Hepatocyte (in vitro differentiated cells): ENCODE measurements around the gene ZNF689. TPM values are rescaled to one million over a fixed set of nuclear protein-coding genes. Genes with fewer than 3 reads are reported as not detected.

Source experiments
- DNase-seq: peaks from one replicate; pipeline ENCODE4 v3.0.0-alpha.2; 2016; ENCODE audit warnings: low spot score
- H2AFZ ChIP-seq: fragments of 200-600 bp; sonication (generic); 2 replicates; pipeline ENCODE4 v1.6.0; 2016; ENCODE audit warnings: antibody characterized with exemption, mild to moderate bottlenecking
- H3K27ac ChIP-seq: fragments of 200-600 bp; sonication (generic); 2 replicates; pipeline ENCODE4 v1.5.1; 2016; ENCODE audit warnings: mild to moderate bottlenecking
- H3K27me3 ChIP-seq: fragments of 200-600 bp; sonication (generic); 2 replicates; pipeline ENCODE4 v1.6.1; 2016
- H3K36me3 ChIP-seq: fragments of 200-600 bp; sonication (generic); replicated peaks from 2 replicates; pipeline ENCODE4 v1.5.1; 2016; ENCODE audit warnings: low read depth; ENCODE audit not compliant: insufficient read depth
- H3K4me1 ChIP-seq: fragments of 200-600 bp; sonication (generic); 2 replicates; pipeline ENCODE4 v1.5.1; 2016; ENCODE audit warnings: mild to moderate bottlenecking, moderate library complexity; ENCODE audit not compliant: insufficient read depth
- H3K4me2 ChIP-seq: fragments of 200-600 bp; sonication (generic); 2 replicates; pipeline ENCODE4 v1.6.0; 2016
- H3K4me3 ChIP-seq: fragments of 200-600 bp; sonication (generic); 2 replicates; pipeline ENCODE4 v1.5.1; 2016; ENCODE audit warnings: mild to moderate bottlenecking
- H3K79me2 ChIP-seq: fragments of 200-600 bp; sonication (generic); 2 replicates; pipeline ENCODE4 v1.6.0; 2017; ENCODE audit warnings: mild to moderate bottlenecking
- H3K9me2 ChIP-seq: fragments of 200-600 bp; sonication (generic); replicated peaks from 2 replicates; pipeline ENCODE4 v1.6.0; 2017; ENCODE audit warnings: mild to moderate bottlenecking; ENCODE audit not compliant: insufficient read depth
- H3K9me3 ChIP-seq: fragments of 200-600 bp; sonication (generic); 2 replicates; pipeline ENCODE4 v1.5.1; 2016; ENCODE audit warnings: low read depth, mild to moderate bottlenecking
- H4K20me1 ChIP-seq: fragments of 200-600 bp; sonication (generic); 2 replicates; pipeline ENCODE4 v1.6.0; 2016; ENCODE audit warnings: mild to moderate bottlenecking; ENCODE audit not compliant: insufficient read depth, poor library complexity, severe bottlenecking
- CTCF ChIP-seq: fragments of 200-600 bp; sonication (generic); IDR thresholded peaks from 2 replicates; pipeline ENCODE4 v1.5.1; 2016; ENCODE audit warnings: antibody characterized with exemption, mild to moderate bottlenecking; ENCODE audit not compliant: poor library complexity
- EZH2 ChIP-seq: fragments of 200-600 bp; sonication (generic); IDR thresholded peaks from 2 replicates; pipeline ENCODE4 v1.6.1; 2016; ENCODE audit warnings: antibody characterized with exemption, mild to moderate bottlenecking, borderline replicate concordance
- EZH2phosphoT487 ChIP-seq: fragments of 200-600 bp; sonication (generic); IDR thresholded peaks from one replicate; pipeline ENCODE4 v1.6.1; 2018; ENCODE audit warnings: antibody characterized with exemption, mild to moderate bottlenecking, low read depth, moderate library complexity; ENCODE audit not compliant: unreplicated experiment, severe bottlenecking
- WGBS: methylation state at CpG from one replicate; pipeline ENCODE4 v1.1.6; 2016; ENCODE audit warnings: low lambda C conversion rate; ENCODE audit errors: missing lambda C conversion rate; 5-methylcytosine and 5-hydroxymethylcytosine counted together
- polyA plus RNA-seq: library from polyadenylated mRNA; unstranded; fragments of >200 nt; fragmentation: Nextera tagmentation; extraction: Ambion mirVana; gene quantifications from 2 replicates; pipeline ENCODE4 v1.2.1, GENCODE V29; 2016
- total RNA-seq: library from RNA; depleted of rRNA; stranded (reverse); fragments of >200 nt; gene quantifications from 2 replicates; pipeline ENCODE4 v1.2.3, GENCODE V29; 2014

ZNF689 gene
- total and polyA plus RNA-seq, 2 experiments from 2014 or later, result 8.0 to 8.7 TPM

- 85% methylated on average over 7 of the region's 7 CpGs for WGBS
- H3K36me3 ChIP-seq, result no peaks in the 10 kb centered on the region
- no peak overlapping the region for H3K4me2 ChIP-seq
- peaks cover 11% of the 10 kb centered on the region for H3K79me2 ChIP-seq
- no peak for DNase-seq
- H3K9me3 ChIP-seq, result no peaks in the 10 kb centered on the region
- H4K20me1 ChIP-seq, result no peaks in the 10 kb centered on the region
- H3K27me3 ChIP-seq, result no peaks in the 10 kb centered on the region
- no peak overlapping the region for H3K4me3 ChIP-seq
- no peak for TF ChIP-seq EZH2phosphoT487
- no peak for TF ChIP-seq EZH2
- TF ChIP-seq CTCF, result no peak
- peaks cover 5% of the 10 kb centered on the region for H3K4me1 ChIP-seq
- no peak overlapping the region for H2AFZ ChIP-seq
- no peak overlapping the region for H3K27ac ChIP-seq
- H3K9me2 ChIP-seq, result no peaks in the 10 kb centered on the region
Observed at GRCh38 chr16:30565526-30565925, 44.7 kb downstream of the ZNF689 start.

DNA sequence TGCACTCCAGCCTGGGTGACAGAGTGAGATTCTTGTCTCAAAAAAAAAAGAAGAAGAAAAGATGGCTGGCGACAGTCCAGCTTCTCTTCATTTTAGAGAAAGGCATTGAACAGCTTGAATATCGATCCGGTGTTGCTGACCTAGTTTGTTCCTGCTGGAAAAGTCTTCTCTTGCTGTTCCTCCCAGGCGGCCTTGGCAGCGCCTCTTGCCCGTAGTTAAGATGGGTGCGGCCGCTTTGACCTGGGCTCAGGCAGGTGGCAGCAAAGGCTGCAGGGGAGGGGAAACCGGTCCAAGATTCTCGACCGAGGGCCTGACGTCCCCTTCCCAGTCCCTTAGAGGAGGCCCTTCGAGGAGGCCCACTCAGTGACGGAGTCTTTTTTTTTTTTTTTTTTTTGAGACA, 48.2 kb downstream of the ZNF689 start:
- 97% methylated on average over 14 of the region's 14 CpGs for WGBS
- H3K36me3 ChIP-seq, result no peaks in the 10 kb centered on the region
- TF ChIP-seq EZH2phosphoT487 (no peak), EZH2 (no peak), CTCF (no peak)
- H3K79me2 ChIP-seq, result peaks cover 7% of the 10 kb centered on the region
- H3K9me3 ChIP-seq, result no peaks in the 10 kb centered on the region
- DNase-seq, result no peak
- H3K9me2 ChIP-seq, result no peaks in the 10 kb centered on the region
- H3K27me3 ChIP-seq, result no peaks in the 10 kb centered on the region
- no peak overlapping the region for H2AFZ ChIP-seq
- H3K4me1 ChIP-seq, result peaks cover 3% of the 10 kb centered on the region
- no peak overlapping the region for H3K4me2 ChIP-seq
- H3K4me3 ChIP-seq, result no peak overlapping the region
- no peaks in the 10 kb centered on the region for H4K20me1 ChIP-seq
- H3K27ac ChIP-seq, result no peak overlapping the region

DNA sequence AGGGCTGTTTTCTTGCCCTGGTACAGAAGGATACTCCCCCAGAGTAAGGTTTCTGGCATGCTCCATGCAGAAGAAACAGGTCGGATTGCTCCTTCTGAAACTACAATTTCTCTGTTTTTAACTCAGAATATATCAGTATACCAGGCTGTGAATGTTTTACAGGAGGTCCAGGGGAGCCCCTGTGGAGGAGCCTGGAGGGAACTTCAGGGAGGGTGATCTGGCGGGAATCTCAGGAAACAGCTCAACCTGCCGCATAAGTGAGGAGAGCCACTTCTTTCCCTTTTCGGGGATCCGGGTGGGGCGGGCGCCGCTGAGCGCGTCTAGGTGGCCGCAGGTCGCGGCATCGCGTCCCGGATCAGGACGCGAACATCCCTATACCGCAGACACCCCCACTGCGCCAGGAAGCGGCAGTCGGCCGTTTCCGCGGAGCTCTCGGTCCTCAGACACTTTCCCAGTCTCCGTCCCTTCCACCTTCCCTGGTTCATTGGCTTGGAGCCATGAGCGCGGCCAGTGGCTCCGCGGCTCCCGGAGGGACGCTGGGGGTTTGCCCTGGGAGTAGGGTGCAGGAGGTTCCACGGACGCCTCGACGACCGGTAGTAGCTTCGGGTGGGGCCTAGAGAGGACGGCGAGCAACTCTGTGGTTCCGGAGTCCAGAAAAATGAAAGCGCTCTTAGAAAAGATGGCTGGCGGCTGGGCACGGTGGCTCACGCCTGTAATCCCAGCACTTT, 48.9 kb downstream of the ZNF689 start:
- 58% methylated on average over 45 of the region's 46 CpGs for WGBS
- Histone ChIP-seq H3K79me2 (peaks cover 14% of the 10 kb centered on the region), H3K4me2 (peak overlapping the region; percentile 57), H3K9me2 (no peaks in the 10 kb centered on the region), H2AFZ (peak overlapping the region; percentile 68), H3K36me3 (no peaks in the 10 kb centered on the region), H3K4me3 (no peak overlapping the region), H3K27me3 (no peaks in the 10 kb centered on the region), H3K9me3 (no peaks in the 10 kb centered on the region), H3K4me1 (peaks cover 9% of the 10 kb centered on the region), H4K20me1 (no peaks in the 10 kb centered on the region), H3K27ac (no peak overlapping the region)
- no peak for DNase-seq
- TF ChIP-seq CTCF, result no peak
- TF ChIP-seq EZH2phosphoT487, result no peak
- TF ChIP-seq EZH2, result no peak

- H3K27me3 ChIP-seq, result no peaks in the 10 kb centered on the region
- TF ChIP-seq EZH2, result no peak
- TF ChIP-seq CTCF, result no peak
- TF ChIP-seq EZH2phosphoT487, result no peak
- DNase-seq, result no peak
- H3K36me3 ChIP-seq, result no peaks in the 10 kb centered on the region
- H3K4me1 ChIP-seq, result peaks cover 10% of the 10 kb centered on the region
- no peak overlapping the region for H2AFZ ChIP-seq
- H3K9me2 ChIP-seq, result no peaks in the 10 kb centered on the region
- no peak overlapping the region for H3K27ac ChIP-seq
- no peak overlapping the region for H3K4me2 ChIP-seq
- peaks cover 30% of the 10 kb centered on the region for H3K79me2 ChIP-seq
- no peaks in the 10 kb centered on the region for H3K9me3 ChIP-seq
- H4K20me1 ChIP-seq, result no peaks in the 10 kb centered on the region
- H3K4me3 ChIP-seq, result no peak overlapping the region
- WGBS, result 87% methylated on average over 6 of the region's 6 CpGs
Observed at GRCh38 chr16:30559690-30560089, 50.5 kb downstream of the ZNF689 start.
